ENCODE measurements around the gene TREML1.

The TREML1 gene

GRCh38 chr6:41159415-41160082, 5.4 kb upstream of the TREML1 start:
- H3K9me3 Mint-ChIP-seq = no peaks in the 10 kb centered on the region
- H3K27ac Mint-ChIP-seq = peak overlapping the region; percentile 31 to 55 (median 34)
- no peaks in the 10 kb centered on the region for H3K36me3 Mint-ChIP-seq (ENCODE audit: low read depth)
- H3K4me3 Mint-ChIP-seq = no peak overlapping the region
- peaks cover 12% of the 10 kb centered on the region for H3K4me1 Mint-ChIP-seq
- TF ChIP-seq CTCF (IDR thresholded peaks at IDR 0.05; ENCODE audit: unreplicated experiment in 3 of 3) = no peak
- peaks cover 22% of the 10 kb centered on the region for H3K27me3 Mint-ChIP-seq (ENCODE audit: low read depth)

GRCh38 chr6:41157323-41157722, 3.2 kb upstream of the TREML1 start:
- H3K27me3 Mint-ChIP-seq (ENCODE audit: low read depth) = peaks cover 19% of the 10 kb centered on the region
- peaks cover 12% of the 10 kb centered on the region for H3K4me1 Mint-ChIP-seq
- no peaks in the 10 kb centered on the region for H3K9me3 Mint-ChIP-seq
- no peak for TF ChIP-seq CTCF (IDR thresholded peaks at IDR 0.05; ENCODE audit: unreplicated experiment in 3 of 3)
- no peaks in the 10 kb centered on the region for H3K36me3 Mint-ChIP-seq (ENCODE audit: low read depth)
- H3K27ac Mint-ChIP-seq = no peak overlapping the region
- H3K4me3 Mint-ChIP-seq = no peak overlapping the region

- peaks cover 12% of the 10 kb centered on the region for H3K4me1 Mint-ChIP-seq
- peaks cover 19% of the 10 kb centered on the region for H3K27me3 Mint-ChIP-seq (ENCODE audit: low read depth)
- H3K27ac Mint-ChIP-seq = no peak overlapping the region
- no peak for TF ChIP-seq CTCF (IDR thresholded peaks at IDR 0.05; ENCODE audit: unreplicated experiment in 3 of 3)
- no peak overlapping the region for H3K4me3 Mint-ChIP-seq
- no peaks in the 10 kb centered on the region for H3K9me3 Mint-ChIP-seq
- no peaks in the 10 kb centered on the region for H3K36me3 Mint-ChIP-seq (ENCODE audit: low read depth)
These were observed 2.6 kb upstream of the TREML1 start for GRCh38 chr6:41156771-41157170.

GRCh38 chr6:41156001-41156400, 1.9 kb upstream of the TREML1 start:
- Mint-ChIP-seq H3K9me3 (no peaks in the 10 kb centered on the region), H3K27me3 (ENCODE audit: low read depth) (peaks cover 23% of the 10 kb centered on the region), H3K36me3 (ENCODE audit: low read depth) (no peaks in the 10 kb centered on the region), H3K4me1 (peaks cover 12% of the 10 kb centered on the region), H3K4me3 (no peak overlapping the region), H3K27ac (no peak overlapping the region)
- no peak for TF ChIP-seq CTCF (IDR thresholded peaks at IDR 0.05; ENCODE audit: unreplicated experiment in 3 of 3)

- H3K4me1 Mint-ChIP-seq = peaks cover 12% of the 10 kb centered on the region
- H3K27me3 Mint-ChIP-seq (ENCODE audit: low read depth) = peaks cover 26% of the 10 kb centered on the region
- H3K4me3 Mint-ChIP-seq = no peak overlapping the region
- no peak for TF ChIP-seq CTCF (IDR thresholded peaks at IDR 0.05; ENCODE audit: unreplicated experiment in 3 of 3)
- no peaks in the 10 kb centered on the region for H3K9me3 Mint-ChIP-seq
- H3K27ac Mint-ChIP-seq = peak overlapping the region in 1 of 3 experiments; percentile 35
- H3K36me3 Mint-ChIP-seq (ENCODE audit: low read depth) = no peaks in the 10 kb centered on the region
These were observed 1.1 kb upstream of the TREML1 start for GRCh38 chr6:41155132-41155805.

- H3K4me1 Mint-ChIP-seq = no peaks in the 10 kb centered on the region
- no peak overlapping the region for H3K4me3 Mint-ChIP-seq
- no peaks in the 10 kb centered on the region for H3K9me3 Mint-ChIP-seq
- peaks cover 4% of the 10 kb centered on the region for H3K36me3 Mint-ChIP-seq (ENCODE audit: low read depth)
- H3K27ac Mint-ChIP-seq = no peak overlapping the region
- peaks cover 29% of the 10 kb centered on the region for H3K27me3 Mint-ChIP-seq (ENCODE audit: low read depth)
- no peak for TF ChIP-seq CTCF (IDR thresholded peaks at IDR 0.05; ENCODE audit: unreplicated experiment in 3 of 3)
These were observed 696 bp downstream of the TREML1 start for GRCh38 chr6:41153451-41153850.
